Measurements from ENCODE around the gene IGFBP7.
"Not testable (repeated sequence)": the region's sequence is repeated elsewhere in the genome, so short reads cannot be mapped to it uniquely, and the experiment has no call there.

Gene IGFBP7

DNA sequence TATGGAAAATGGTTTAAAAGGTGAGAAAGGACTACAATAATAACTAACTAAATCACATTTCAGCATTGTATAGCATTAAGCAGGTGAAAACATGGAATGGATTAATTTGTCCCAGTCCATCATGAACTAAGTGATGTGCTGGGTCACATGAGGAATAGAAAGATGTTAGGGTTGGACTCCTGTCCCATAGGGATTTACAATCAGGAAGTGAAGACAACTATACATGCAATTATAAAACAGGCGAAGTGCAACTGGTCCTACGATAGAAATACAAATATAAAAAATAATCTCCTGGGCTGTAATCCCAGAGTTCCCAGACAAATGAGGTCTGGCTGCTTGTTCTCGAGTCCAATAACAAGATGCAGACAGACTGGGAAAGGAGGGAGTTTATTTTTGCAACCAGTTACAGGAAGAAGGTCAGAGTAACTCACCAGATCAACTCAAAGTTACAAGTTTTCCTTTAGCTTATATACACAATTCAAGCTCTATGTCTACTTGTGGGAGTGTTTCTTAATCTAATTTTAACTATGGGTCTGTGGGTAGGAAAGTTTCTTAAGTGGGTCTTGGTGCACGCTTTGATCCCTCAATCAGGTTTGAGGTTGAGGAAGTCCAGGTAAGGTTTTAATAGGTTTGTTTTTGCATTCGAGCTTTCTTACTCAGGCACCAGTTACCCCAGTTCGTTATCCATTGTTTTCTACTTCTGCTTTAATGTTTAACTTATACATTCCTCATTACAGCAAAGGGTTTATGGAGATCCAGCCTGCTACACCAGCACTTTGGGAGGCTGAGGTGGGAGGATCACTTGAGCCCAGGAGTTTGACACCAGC lies 50.1 kb downstream of the IGFBP7 start:
- Histone ChIP-seq H3K27me3 (ENCODE audit: insufficient read depth, low read length) (no peaks in the 10 kb centered on the region), H2AFZ (ENCODE audit: low read length, unreplicated experiment) (no peak overlapping the region), H3K79me2 (ENCODE audit: control insufficient read depth, insufficient read depth, low read length, unreplicated experiment) (peaks cover 95% of the 10 kb centered on the region), H3K4me1 (ENCODE audit: control insufficient read depth, insufficient read depth, low read length, unreplicated experiment) (peaks cover 39% of the 10 kb centered on the region), H3K4me3 (ENCODE audit: low read depth, low read length) (no peak overlapping the region), H3K36me3 (ENCODE audit: insufficient read depth, low read length) (0 out of 2 replicates have a peak, but pooled peaks cover 6% of the 10 kb centered on the region), H3K27ac (ENCODE audit: low read depth, low read length) (no peak overlapping the region)

- Histone ChIP-seq H3K4me3 (ENCODE audit: low read depth, low read length) (no peak overlapping the region), H2AFZ (ENCODE audit: low read length, unreplicated experiment) (no peak overlapping the region), H3K27ac (ENCODE audit: low read depth, low read length) (no peak overlapping the region)
Measured at GRCh38 chr4:57055886-57056285, 54.3 kb downstream of the IGFBP7 start.

GRCh38 chr4:57053508-57053907 lies 56.7 kb downstream of the IGFBP7 start:
- Histone ChIP-seq H3K27ac (ENCODE audit: low read depth, low read length) (no peak overlapping the region), H3K36me3 (ENCODE audit: insufficient read depth, low read length) (peaks cover 11% of the 10 kb centered on the region; the same call in 1 of the 2 replicates), H3K4me1 (ENCODE audit: control insufficient read depth, insufficient read depth, low read length, unreplicated experiment) (peaks cover 32% of the 10 kb centered on the region), H3K79me2 (ENCODE audit: control insufficient read depth, insufficient read depth, low read length, unreplicated experiment) (peaks cover 87% of the 10 kb centered on the region), H3K27me3 (ENCODE audit: insufficient read depth, low read length) (no peaks in the 10 kb centered on the region), H2AFZ (ENCODE audit: low read length, unreplicated experiment) (no peak overlapping the region), H3K4me3 (ENCODE audit: low read depth, low read length) (no peak overlapping the region)

More at GRCh38 chr4:57055886-57056285, 54.3 kb downstream of the IGFBP7 start:
- Histone ChIP-seq H3K4me1 (ENCODE audit: control insufficient read depth, insufficient read depth, low read length, unreplicated experiment) (peaks cover 16% of the 10 kb centered on the region), H3K27me3 (ENCODE audit: insufficient read depth, low read length) (no peaks in the 10 kb centered on the region), H3K36me3 (ENCODE audit: insufficient read depth, low read length) (peaks cover 9% of the 10 kb centered on the region; the same call in 1 of the 2 replicates), H3K79me2 (ENCODE audit: control insufficient read depth, insufficient read depth, low read length, unreplicated experiment) (peaks cover 91% of the 10 kb centered on the region)

GRCh38 chr4:57051524-57051923 lies 58.7 kb downstream of the IGFBP7 start:
- Histone ChIP-seq H3K4me3 (ENCODE audit: low read depth, low read length) (no peak overlapping the region), H3K4me1 (ENCODE audit: control insufficient read depth, insufficient read depth, low read length, unreplicated experiment) (peaks cover 41% of the 10 kb centered on the region), H3K27me3 (ENCODE audit: insufficient read depth, low read length) (no peaks in the 10 kb centered on the region), H3K27ac (ENCODE audit: low read depth, low read length) (0 out of 2 replicates have a peak overlapping the region, but pooled peaks have one; percentile 14), H2AFZ (ENCODE audit: low read length, unreplicated experiment) (no peak overlapping the region), H3K36me3 (ENCODE audit: insufficient read depth, low read length) (peaks cover 6% of the 10 kb centered on the region; the same call in 1 of the 2 replicates), H3K79me2 (ENCODE audit: control insufficient read depth, insufficient read depth, low read length, unreplicated experiment) (peaks cover 85% of the 10 kb centered on the region)

DNA sequence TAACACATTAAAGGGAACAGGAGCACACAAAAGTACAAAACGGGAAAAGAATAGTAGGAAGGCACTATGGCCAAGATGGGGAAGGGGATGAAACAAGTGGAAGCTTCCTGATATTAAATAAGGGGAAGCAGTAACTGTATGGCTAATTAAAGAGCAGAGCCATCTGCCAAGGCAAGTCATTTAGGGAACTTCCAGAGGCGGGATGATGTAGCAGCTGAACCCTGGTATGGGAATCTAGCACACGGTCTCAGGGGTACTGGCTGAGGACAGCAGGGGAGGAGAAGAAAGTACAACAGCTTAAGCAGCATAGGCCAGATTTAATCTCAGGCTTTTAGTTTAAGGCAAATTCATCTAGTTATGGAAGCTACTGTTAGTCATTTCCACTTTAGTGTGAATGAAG lies 59.1 kb downstream of the IGFBP7 start:
- Histone ChIP-seq H2AFZ (ENCODE audit: low read length, unreplicated experiment) (no peak overlapping the region), H3K27ac (ENCODE audit: low read depth, low read length) (peak overlapping the region; percentile 14; the same call in 1 of the 2 replicates), H3K4me3 (ENCODE audit: low read depth, low read length) (no peak overlapping the region), H3K4me1 (ENCODE audit: control insufficient read depth, insufficient read depth, low read length, unreplicated experiment) (peaks cover 45% of the 10 kb centered on the region), H3K36me3 (ENCODE audit: insufficient read depth, low read length) (peaks cover 6% of the 10 kb centered on the region; the same call in 1 of the 2 replicates), H3K27me3 (ENCODE audit: insufficient read depth, low read length) (no peaks in the 10 kb centered on the region), H3K79me2 (ENCODE audit: control insufficient read depth, insufficient read depth, low read length, unreplicated experiment) (peaks cover 85% of the 10 kb centered on the region)

DNA sequence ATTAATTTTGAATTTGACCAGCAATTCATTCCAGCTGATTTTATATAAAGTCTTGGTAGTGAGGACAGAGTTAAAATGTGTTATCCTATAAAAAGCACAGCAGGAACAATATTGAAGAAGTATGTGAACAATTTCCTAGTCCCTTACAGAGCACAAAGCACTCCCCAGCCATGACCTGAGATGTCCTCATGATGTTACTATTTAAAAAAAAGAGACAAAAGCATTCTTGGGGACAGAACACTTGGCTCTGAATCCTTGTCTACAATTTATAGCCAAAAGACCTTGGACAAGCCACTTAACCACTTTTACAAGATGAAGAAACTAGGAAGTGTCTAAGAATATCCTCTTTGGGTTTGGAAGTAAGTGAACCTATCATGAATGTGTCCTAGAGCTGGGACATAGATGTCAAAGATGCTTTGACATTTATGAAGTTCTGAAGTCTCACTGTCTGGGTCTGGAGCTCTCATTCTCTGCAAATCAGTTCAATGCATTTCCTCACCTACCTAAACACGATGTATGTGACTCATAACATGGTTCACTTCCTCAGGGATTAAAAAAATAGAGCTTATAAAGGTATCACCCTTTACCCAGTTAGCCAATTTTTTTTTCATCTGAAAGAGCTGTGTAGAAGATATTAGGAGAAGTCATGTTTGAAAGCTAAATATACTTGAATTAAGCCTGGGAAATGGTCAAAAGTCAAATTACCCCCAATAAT lies 61.4 kb downstream of the IGFBP7 start:
- no peak overlapping the region for H3K4me3 ChIP-seq (ENCODE audit: low read depth, low read length)
- peaks cover 85% of the 10 kb centered on the region for H3K79me2 ChIP-seq (ENCODE audit: control insufficient read depth, insufficient read depth, low read length, unreplicated experiment)
- H3K27ac ChIP-seq (ENCODE audit: low read depth, low read length): peak overlapping the region; percentile 14; the same call in 1 of the 2 replicates
- no peak overlapping the region for H2AFZ ChIP-seq (ENCODE audit: low read length, unreplicated experiment)
- peaks cover 66% of the 10 kb centered on the region for H3K4me1 ChIP-seq (ENCODE audit: control insufficient read depth, insufficient read depth, low read length, unreplicated experiment)
- H3K27me3 ChIP-seq (ENCODE audit: insufficient read depth, low read length): no peaks in the 10 kb centered on the region
- H3K36me3 ChIP-seq (ENCODE audit: insufficient read depth, low read length): peaks cover 3% of the 10 kb centered on the region; the same call in 1 of the 2 replicates

GRCh38 chr4:57047046-57047445 lies 63.1 kb downstream of the IGFBP7 start:
- H3K4me1 ChIP-seq (ENCODE audit: control insufficient read depth, insufficient read depth, low read length, unreplicated experiment): peaks cover 77% of the 10 kb centered on the region
- H3K27ac ChIP-seq (ENCODE audit: low read depth, low read length): 0 out of 2 replicates have a peak overlapping the region, but pooled peaks have one; percentile 10

GRCh38 chr4:57044996-57045395 lies 65.2 kb downstream of the IGFBP7 start:
- Histone ChIP-seq H2AFZ (ENCODE audit: low read length, unreplicated experiment) (no peak overlapping the region), H3K4me1 (ENCODE audit: control insufficient read depth, insufficient read depth, low read length, unreplicated experiment) (peaks cover 66% of the 10 kb centered on the region), H3K4me3 (ENCODE audit: low read depth, low read length) (peak overlapping the region; percentile 9; the same call in 1 of the 2 replicates), H3K36me3 (ENCODE audit: insufficient read depth, low read length) (no peaks in the 10 kb centered on the region; the same call in 1 of the 2 replicates), H3K79me2 (ENCODE audit: control insufficient read depth, insufficient read depth, low read length, unreplicated experiment) (peaks cover 80% of the 10 kb centered on the region), H3K27ac (ENCODE audit: low read depth, low read length) (peak overlapping the region; percentile 54), H3K27me3 (ENCODE audit: insufficient read depth, low read length) (no peaks in the 10 kb centered on the region)

More at GRCh38 chr4:57047046-57047445, 63.1 kb downstream of the IGFBP7 start:
- H3K79me2 ChIP-seq (ENCODE audit: control insufficient read depth, insufficient read depth, low read length, unreplicated experiment): peaks cover 86% of the 10 kb centered on the region
- H3K27me3 ChIP-seq (ENCODE audit: insufficient read depth, low read length); H2AFZ ChIP-seq (ENCODE audit: low read length, unreplicated experiment); H3K36me3 ChIP-seq (ENCODE audit: insufficient read depth, low read length); H3K4me3 ChIP-seq (ENCODE audit: low read depth, low read length): not testable (repeated sequence)

DNA sequence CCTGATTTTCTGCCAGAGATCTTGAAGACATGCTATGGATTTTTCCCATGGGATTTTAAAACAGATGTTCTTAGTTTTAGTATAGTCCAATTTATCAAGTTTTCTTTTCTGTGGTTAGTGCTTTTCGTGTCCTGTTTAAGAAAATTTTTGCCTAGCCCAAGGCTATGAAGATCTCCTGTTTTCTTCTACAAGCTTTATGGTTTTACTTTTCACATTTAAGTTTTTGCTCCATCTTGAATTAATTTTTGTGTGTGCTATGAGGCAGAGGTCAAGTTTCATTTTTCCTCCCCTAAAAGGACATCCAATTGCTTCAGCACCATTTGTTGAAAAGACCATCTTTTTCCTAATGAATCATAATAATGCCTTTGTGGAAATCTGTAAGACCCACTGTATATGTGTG lies 65.9 kb downstream of the IGFBP7 start:
- Histone ChIP-seq H2AFZ (ENCODE audit: low read length, unreplicated experiment) (no peak overlapping the region), H3K27me3 (ENCODE audit: insufficient read depth, low read length) (no peaks in the 10 kb centered on the region), H3K27ac (ENCODE audit: low read depth, low read length) (peak overlapping the region; percentile 54), H3K79me2 (ENCODE audit: control insufficient read depth, insufficient read depth, low read length, unreplicated experiment) (peaks cover 73% of the 10 kb centered on the region), H3K4me1 (ENCODE audit: control insufficient read depth, insufficient read depth, low read length, unreplicated experiment) (peaks cover 59% of the 10 kb centered on the region), H3K4me3 (ENCODE audit: low read depth, low read length) (no peak overlapping the region), H3K36me3 (ENCODE audit: insufficient read depth, low read length) (no peaks in the 10 kb centered on the region; the same call in 1 of the 2 replicates)

GRCh38 chr4:57043347-57044251 lies 66.6 kb downstream of the IGFBP7 start:
- Histone ChIP-seq H3K27me3 (ENCODE audit: insufficient read depth, low read length) (no peaks in the 10 kb centered on the region), H3K36me3 (ENCODE audit: insufficient read depth, low read length) (peaks cover under 1% of the 10 kb centered on the region; the same call in 1 of the 2 replicates), H2AFZ (ENCODE audit: low read length, unreplicated experiment) (no peak overlapping the region), H3K79me2 (ENCODE audit: control insufficient read depth, insufficient read depth, low read length, unreplicated experiment) (peaks cover 68% of the 10 kb centered on the region), H3K4me1 (ENCODE audit: control insufficient read depth, insufficient read depth, low read length, unreplicated experiment) (peaks cover 52% of the 10 kb centered on the region), H3K4me3 (ENCODE audit: low read depth, low read length) (no peak overlapping the region), H3K27ac (ENCODE audit: low read depth, low read length) (peak overlapping the region; percentile 54)
